Left hindlimb (tissue), 1 donor: ENCODE results near the gene TPH2.

Experiments used
- DNase-seq: peaks from one replicate; pipeline ENCODE4 v3.0.0-alpha.2; 2018

TPH2 gene

GRCh38 chr12:72037006-72037795, 98.6 kb downstream of the TPH2 start:
- no peak for DNase-seq

- no peak for DNase-seq
Measured at GRCh38 chr12:72041811-72042210, 103.2 kb downstream of the TPH2 start.

DNA sequence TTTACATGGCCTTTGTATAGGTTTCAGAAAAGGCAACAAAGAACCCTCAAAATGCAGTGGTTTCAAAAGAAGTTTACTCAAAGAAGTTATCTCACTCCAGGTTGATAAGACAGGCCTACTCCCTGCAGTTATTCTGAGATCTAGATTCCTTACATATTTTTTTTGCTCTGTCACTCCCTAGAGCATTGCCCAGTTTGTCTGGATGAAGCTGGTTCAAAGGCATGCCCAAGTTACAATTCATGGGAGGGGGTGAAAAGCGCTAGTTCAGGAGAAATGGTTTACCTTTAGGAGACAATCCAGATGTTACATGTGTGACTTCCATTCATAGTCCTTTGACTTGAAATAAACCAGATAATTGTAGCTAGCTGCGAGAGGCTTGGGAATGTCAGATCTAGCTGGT, 115.0 kb downstream of the TPH2 start:
- no peak for DNase-seq

GRCh38 chr12:72054511-72054910, 115.9 kb downstream of the TPH2 start:
- no peak for DNase-seq

- no peak for DNase-seq
Measured at GRCh38 chr12:72057330-72057914, 118.8 kb downstream of the TPH2 start.

DNA sequence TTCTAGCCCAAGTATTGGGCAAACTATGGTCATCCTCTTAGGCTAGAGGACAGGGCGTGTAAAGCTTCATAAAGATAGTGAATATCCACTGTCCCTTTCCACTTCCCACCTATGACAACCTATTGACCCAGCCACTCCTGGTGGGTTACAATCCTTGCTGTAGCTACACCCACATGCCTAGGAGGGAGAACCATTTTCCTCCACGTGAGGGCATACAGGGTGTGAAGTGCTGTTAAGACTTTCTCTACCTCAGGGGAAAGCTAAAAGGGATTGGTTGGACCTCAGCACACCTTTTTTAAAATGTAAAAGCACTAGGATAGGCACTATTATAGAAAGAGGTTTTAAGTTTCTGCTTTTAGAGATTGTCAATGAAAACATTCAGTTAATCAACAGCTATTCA, 124.4 kb downstream of the TPH2 start:
- DNase-seq: no peak

- DNase-seq: no peak
Measured at GRCh38 chr12:72071030-72071429, 132.4 kb downstream of the TPH2 start.

GRCh38 chr12:72072592-72073212, 134.1 kb downstream of the TPH2 start:
- DNase-seq: peak; percentile 41

GRCh38 chr12:72074065-72074464, 135.4 kb downstream of the TPH2 start:
- no peak for DNase-seq

DNA sequence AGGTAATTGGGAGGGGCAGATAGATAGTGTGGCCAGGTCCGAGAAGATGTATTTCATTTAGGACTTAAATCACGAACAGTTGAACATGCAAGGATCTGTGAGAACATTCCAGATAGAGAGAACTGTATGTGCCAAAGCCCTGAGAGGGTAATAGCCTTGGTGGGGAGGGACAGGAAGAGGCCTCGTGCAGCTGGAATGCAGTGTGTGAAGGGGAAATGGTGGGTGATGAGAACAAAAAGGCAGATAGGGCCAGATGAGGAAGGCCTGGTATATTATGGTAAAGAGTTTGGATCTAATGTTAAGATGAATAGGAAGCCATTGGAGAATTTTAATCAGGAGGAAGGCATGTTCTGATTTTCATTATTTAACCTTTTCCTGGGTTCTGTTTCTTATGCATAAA, 136.3 kb downstream of the TPH2 start:
- DNase-seq: no peak

- no peak for DNase-seq
Measured at GRCh38 chr12:72075401-72075800, 136.8 kb downstream of the TPH2 start.

DNA sequence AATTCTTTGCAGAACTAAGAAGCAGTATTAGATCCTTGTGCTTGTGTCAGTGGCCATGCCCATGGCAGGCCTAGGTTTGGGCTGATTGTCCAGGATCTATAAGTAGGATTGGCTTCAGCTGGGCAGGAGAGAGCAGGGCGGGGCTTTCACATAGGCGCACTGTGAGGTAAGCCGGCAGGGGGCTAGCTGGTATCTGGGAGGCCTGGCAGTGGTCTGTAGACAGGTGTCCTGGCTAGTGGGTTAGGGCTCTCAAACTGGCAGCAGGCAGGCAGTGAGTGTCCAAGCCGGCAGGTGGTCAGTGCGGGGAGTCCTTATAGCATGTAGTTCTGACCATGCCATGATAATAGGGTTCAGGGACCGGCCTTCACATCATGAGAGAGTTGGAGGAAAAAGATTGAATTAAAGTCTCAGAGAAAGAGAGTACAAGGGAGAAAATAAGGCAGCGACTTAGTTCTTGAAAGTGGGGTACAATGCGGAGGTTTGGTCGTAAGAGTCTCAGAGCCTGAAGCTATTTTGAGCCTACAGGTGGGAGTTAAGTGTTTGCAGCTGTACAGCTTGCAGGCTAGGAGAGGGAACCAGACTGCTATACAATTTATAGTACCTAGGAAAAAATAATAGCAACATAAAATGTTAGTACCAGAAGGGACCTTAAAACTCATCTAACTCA, 137.4 kb downstream of the TPH2 start:
- no peak for DNase-seq

- DNase-seq: no peak
Measured at GRCh38 chr12:72076558-72076915, 137.9 kb downstream of the TPH2 start.

DNA sequence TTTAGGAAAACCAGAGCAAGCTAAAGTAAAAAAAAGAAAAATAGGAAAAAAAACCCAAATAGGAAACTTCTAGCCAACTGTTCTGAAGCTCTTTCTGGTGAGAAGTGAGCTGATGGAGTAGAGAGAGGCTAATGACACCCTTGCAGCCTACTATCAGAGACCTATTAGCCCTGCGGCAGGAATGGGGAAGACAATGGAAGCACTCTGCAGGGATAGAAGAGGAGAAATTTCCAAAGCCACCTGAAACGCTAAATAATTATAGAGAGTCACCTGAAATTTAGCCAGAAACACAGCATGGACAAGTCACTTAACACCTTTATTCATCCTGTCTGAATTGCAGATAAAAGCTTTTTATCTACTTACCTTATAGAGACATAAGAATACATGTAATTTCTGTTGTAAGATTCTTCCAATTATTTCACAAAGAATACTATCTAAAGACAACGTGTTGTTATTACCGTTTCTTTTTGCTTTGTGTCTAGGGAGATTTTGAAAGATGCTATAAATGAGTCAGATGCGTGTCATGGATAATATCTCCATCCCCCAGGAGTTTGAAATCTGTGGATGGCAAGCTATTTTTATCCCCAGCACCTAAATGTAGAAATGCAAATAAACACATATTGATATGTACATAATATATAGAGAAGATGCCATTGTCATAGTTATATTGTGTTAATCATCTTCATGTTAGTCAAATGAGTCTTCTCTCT, 138.6 kb downstream of the TPH2 start:
- DNase-seq: no peak

DNA sequence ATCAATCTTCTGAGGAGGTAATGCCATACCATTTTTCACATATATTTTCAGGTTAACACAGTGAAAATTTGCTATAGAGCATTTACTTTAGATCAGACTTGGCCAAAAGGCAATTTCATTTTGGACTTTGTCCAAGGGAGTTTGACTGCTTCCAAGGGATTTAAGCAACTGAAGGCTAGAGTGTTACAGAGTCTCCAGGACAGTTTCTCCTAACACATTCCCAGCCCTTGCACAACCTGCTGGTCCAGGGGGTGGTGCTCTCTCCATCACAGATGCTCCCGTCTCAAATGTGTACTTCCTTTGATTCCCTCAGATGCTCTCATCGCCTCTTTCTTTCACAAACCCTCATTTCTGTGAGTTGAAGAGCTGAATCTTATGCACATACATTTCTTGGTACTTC, 143.1 kb downstream of the TPH2 start:
- DNase-seq: peak; percentile 28
